ENCODE results near the gene GLRX. TPM values are rescaled to one million over a fixed set of nuclear protein-coding genes. Genes with fewer than 3 reads are reported as not detected.

Gene GLRX
- total RNA-seq, 2 donors from 2014 or later: 8.6 to 17.6 TPM

DNA sequence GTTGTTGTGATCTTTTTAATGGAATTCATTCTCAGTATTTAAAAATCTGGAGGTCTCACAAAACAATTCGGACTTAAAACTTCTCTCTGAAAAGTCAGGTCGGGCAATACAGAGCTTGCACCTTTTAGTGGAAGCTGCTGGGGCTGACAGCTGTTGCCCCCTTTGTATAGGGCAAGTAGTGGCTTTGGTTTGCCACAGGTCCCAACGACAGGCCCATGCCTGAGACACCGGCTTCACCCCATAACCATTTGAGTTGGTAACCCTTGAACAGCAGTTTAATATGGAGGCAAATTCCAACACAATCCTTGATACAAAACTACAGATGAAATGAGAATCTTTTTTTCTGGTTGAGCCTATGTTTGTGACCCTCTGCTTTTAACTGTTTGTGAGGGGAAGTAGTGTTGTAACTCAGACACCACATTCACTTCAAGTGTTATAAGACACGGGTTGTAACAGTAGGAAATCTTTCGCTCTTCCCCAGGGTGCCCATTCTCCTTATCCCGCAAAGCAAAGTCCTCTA is 752 bp upstream of the GLRX start:
- Histone ChIP-seq H3K4me3 (no peak overlapping the region), H3K9me3 (no peaks in the 10 kb centered on the region), H3K27me3 (no peaks in the 10 kb centered on the region), H3K36me3 (replicated peaks in 1 of 2; ENCODE audit: insufficient read depth in 1 of 2, low read depth in 2 of 2) (no peaks in the 10 kb centered on the region), H3K27ac (peak overlapping the region; percentile 61 to 84 (median 73)), H3K4me1 (peaks cover 26% of the 10 kb centered on the region)
- intact Hi-C loops (cut with DNase I): no loop called here
- no peak for ATAC-seq
- WGBS, 2 donors: 63 to 71% methylated on average over 7 of the region's 7 CpGs
- TF ChIP-seq POLR2A (IDR thresholded peaks at IDR 0.05): no peak
- TF ChIP-seq, protein P1, sequence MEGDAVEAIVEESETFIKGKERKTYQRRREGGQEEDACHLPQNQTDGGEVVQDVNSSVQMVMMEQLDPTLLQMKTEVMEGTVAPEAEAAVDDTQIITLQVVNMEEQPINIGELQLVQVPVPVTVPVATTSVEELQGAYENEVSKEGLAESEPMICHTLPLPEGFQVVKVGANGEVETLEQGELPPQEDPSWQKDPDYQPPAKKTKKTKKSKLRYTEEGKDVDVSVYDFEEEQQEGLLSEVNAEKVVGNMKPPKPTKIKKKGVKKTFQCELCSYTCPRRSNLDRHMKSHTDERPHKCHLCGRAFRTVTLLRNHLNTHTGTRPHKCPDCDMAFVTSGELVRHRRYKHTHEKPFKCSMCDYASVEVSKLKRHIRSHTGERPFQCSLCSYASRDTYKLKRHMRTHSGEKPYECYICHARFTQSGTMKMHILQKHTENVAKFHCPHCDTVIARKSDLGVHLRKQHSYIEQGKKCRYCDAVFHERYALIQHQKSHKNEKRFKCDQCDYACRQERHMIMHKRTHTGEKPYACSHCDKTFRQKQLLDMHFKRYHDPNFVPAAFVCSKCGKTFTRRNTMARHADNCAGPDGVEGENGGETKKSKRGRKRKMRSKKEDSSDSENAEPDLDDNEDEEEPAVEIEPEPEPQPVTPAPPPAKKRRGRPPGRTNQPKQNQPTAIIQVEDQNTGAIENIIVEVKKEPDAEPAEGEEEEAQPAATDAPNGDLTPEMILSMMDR (IDR thresholded peaks at IDR 0.05): no peak
- no peak for DNase-seq

DNA sequence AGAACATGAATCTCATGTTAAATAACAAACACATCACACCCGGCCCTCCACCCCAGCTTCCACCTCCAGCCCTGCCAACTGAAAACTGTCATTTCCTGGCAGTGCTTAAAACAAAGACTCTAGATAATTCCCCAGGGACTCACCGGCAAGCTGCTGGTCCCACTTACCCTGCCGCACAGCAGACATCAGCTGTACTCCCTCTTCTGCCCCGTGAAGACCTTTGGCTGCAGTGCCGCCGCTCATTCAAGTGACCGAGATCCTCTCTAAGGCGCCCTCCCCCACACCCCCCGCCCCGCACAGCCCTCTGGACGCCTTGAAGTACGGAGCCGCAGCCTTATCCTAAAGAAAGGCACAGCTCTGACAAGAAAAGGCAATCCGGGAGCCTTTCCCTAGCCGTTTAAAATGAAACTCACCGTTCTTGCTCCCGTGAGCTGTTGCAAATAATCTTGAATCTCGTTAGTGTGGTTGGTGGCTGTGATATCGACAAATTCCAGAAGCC is 434 bp downstream of the GLRX start:
- WGBS, 2 donors: 0% methylated on average over 18 to 19 of the region's 19 CpGs
- ATAC-seq: peak; percentile 57
- no peaks in the 10 kb centered on the region for H3K36me3 ChIP-seq (replicated peaks in 1 of 2; ENCODE audit: insufficient read depth in 1 of 2, low read depth in 2 of 2)
- TF ChIP-seq, protein P1 (IDR thresholded peaks at IDR 0.05): no peak
- TF ChIP-seq POLR2A (IDR thresholded peaks at IDR 0.05): no peak
- DNase-seq: peak; percentile 30 to 66 (median 46)
- peaks cover 27% of the 10 kb centered on the region for H3K4me1 ChIP-seq
- intact Hi-C loops (cut with DNase I): no loop called here
- peak overlapping the region; percentile 61 to 84 (median 73) for H3K27ac ChIP-seq
- no peaks in the 10 kb centered on the region for H3K27me3 ChIP-seq
- H3K9me3 ChIP-seq: no peaks in the 10 kb centered on the region
- peak overlapping the region; percentile 45 to 60 for H3K4me3 ChIP-seq

DNA sequence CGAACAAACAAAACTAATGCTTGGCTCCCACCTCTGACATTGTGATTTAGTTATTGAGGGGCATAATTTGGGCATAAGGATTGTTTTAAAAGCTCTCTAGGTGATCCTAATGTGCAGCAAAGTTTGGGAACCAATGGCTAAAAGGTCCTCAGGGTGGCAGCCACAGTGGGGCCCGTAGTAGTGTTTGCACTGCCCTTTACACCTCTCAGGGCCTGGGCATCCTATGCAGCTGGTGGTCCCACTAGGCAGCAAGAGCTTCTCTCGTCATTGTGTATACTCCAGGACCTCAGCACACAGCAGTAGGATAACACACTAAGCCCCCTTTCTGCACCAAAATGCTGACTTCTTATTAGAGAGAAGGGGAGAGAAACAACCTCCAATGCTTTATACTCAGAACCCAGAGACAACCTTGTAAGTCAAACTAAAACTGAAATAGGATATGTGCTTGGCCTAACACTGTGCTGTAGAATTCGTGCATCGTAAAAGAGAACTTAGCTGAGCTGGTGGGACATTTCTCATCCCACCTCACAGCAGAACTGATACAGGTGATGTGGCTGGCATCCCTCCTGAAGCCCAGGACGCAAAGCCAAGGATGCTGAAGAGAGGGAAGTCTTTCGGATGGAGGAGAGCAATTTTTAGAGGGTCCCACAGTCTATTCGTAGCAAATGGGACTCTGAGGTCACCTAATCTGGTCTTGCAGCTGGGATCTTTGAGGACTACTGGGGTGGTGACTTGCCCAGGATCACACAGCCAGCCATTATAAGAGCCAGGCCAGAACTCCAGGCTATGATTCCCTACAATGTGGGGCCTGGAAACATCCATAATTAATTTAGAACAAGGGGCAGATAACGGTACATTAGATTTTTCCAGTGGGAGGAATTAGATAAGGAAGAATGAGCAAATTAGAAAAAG is 1.2 kb downstream of the GLRX start:
- intact Hi-C loops (cut with DNase I): no loop called here
- 65 to 66% methylated on average over 9 of the region's 9 CpGs for WGBS, 2 donors

DNA sequence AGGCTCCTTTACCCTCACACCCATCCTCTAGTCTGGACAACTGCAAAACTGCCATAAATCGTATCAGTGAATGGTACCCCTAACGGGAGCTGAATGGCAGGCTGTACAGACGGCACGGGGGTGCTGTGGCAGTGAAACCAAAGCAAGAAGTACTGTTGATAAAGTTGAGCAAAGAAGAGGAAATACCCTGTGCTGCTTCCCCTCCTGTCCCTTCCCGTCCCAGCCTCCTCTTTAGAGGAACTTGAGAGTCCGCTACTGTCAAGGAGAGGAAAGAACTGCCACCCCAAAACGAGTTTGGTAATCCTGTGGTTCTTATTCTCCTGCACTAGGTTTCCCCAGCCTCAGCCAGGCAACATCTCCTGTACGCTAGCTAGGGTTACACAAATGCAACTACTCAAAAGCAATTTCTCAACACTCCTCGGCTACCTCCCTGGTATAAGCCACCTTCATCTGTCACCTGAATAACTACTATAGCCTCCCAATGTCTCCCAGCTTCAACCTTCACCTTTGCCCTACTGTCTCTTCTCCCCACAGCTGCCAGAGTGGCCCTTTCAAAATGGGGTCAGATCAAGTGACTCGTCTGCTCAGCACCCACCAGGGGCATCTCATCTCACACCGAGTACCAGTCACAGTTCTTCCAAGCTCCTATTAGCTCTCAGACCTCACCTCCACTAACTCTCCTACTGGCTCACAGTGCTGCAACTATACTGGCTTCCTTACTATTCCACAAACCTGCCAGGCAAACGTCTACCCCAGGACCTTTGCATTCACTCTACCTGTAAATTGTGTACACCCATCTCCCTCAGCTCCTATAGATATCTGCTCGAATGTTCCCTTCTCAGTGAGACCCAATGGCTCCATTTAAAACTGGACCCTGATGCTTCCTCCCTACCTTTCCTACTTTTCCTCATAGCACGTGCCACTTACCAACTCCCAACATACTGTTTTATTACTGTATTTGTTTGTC is 4.1 kb downstream of the GLRX start:
- ATAC-seq (no peak), DNase-seq (peak in 1 of 4 donors; percentile 51)
- no peak overlapping the region for H3K4me3 ChIP-seq
- peak overlapping the region in 1 of 4 donors; percentile 27 for H3K27ac ChIP-seq
- WGBS, 2 donors: 67 to 79% methylated on average over 14 of the region's 14 CpGs
- no peaks in the 10 kb centered on the region for H3K27me3 ChIP-seq
- intact Hi-C loops (cut with DNase I): no loop called here
- TF ChIP-seq POLR2A (IDR thresholded peaks at IDR 0.05): peak in 1 of 3 donors; percentile 16
- TF ChIP-seq, protein P1 (IDR thresholded peaks at IDR 0.05): no peak
- peaks cover 23% of the 10 kb centered on the region for H3K4me1 ChIP-seq
- H3K9me3 ChIP-seq: no peaks in the 10 kb centered on the region
- H3K36me3 ChIP-seq (replicated peaks in 1 of 2; ENCODE audit: insufficient read depth in 1 of 2, low read depth in 2 of 2): no peaks in the 10 kb centered on the region

More for the DNA sequence above, 1.2 kb downstream of the GLRX start:
- H3K4me1 ChIP-seq: peaks cover 27% of the 10 kb centered on the region
- H3K27me3 ChIP-seq: no peaks in the 10 kb centered on the region
- no peak for ATAC-seq
- DNase-seq: no peak
- H3K9me3 ChIP-seq: no peaks in the 10 kb centered on the region
- no peaks in the 10 kb centered on the region for H3K36me3 ChIP-seq (replicated peaks in 1 of 2; ENCODE audit: insufficient read depth in 1 of 2, low read depth in 2 of 2)
- H3K4me3 ChIP-seq: peak overlapping the region in 1 of 2 donors; percentile 60
- TF ChIP-seq, protein P1 (IDR thresholded peaks at IDR 0.05): no peak
- TF ChIP-seq POLR2A (IDR thresholded peaks at IDR 0.05): no peak
- H3K27ac ChIP-seq: peak overlapping the region in 3 of 4 donors; percentile 71 to 84 (median 75)
